ENCODE data around the gene KRTCAP3. TPM values are rescaled to one million over a fixed set of nuclear protein-coding genes. Genes with fewer than 3 reads are reported as not detected.

The KRTCAP3 gene
- total RNA-seq, 1 experiment from 2014 or later, result 71.8 TPM

DNA sequence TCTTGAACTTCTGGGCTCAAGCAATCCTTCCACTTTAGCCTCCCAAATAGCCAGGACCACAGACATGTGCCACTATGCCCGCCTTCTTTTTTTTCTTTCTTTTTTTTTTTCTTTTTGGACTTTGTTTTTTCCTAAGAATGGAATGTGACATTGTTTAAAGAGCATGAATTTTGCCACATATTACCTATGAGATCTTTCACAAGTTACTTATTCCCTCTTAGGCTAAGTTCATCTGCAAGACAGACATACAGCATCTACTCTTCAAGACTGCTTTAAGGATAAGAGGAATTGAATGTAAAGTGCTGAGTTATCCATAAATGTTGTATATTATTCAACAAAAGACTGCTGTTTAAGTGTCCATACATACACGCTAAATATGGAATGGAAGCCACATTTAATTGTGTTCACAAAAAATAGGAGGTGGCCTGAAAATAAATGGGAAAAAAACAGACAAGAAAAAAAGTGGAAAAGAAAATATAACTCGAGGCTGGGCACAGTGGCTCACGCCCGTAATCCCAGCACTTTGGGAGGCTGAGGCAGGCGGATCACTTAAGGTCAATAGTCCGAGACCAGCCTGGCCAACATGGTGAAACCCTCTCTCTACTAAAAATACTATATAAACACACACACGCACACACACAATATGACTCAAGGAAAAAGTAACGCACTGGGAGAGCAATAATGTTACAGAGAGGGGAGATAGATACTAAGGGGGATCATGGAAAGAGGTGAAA lies 29.6 kb upstream of the KRTCAP3 start:
- TF ChIP-seq, protein P1, sequence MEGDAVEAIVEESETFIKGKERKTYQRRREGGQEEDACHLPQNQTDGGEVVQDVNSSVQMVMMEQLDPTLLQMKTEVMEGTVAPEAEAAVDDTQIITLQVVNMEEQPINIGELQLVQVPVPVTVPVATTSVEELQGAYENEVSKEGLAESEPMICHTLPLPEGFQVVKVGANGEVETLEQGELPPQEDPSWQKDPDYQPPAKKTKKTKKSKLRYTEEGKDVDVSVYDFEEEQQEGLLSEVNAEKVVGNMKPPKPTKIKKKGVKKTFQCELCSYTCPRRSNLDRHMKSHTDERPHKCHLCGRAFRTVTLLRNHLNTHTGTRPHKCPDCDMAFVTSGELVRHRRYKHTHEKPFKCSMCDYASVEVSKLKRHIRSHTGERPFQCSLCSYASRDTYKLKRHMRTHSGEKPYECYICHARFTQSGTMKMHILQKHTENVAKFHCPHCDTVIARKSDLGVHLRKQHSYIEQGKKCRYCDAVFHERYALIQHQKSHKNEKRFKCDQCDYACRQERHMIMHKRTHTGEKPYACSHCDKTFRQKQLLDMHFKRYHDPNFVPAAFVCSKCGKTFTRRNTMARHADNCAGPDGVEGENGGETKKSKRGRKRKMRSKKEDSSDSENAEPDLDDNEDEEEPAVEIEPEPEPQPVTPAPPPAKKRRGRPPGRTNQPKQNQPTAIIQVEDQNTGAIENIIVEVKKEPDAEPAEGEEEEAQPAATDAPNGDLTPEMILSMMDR (IDR thresholded peaks at IDR 0.05; ENCODE audit: unreplicated experiment), result no peak
- no peak overlapping the region for H3K4me3 Mint-ChIP-seq (ENCODE audit: low read depth, unreplicated experiment)

DNA sequence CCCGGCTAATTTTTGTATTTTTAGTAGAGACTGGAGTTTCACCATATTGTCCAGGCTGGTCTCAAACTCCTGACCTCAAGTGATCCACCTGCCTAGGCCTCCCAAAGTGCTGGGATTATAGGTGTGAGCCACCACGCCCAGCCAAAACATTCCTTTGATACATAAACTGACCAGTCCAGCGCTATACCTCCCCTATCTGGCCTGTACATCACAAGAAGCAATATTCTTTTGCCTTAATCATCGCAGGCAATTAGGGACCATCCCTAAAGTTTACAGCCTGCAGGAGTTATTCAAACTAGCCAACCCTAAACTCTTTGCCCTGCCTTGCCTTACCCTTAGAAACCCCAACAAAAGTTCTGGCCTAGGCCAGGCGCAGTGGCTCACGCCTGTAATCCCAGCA lies 26.0 kb upstream of the KRTCAP3 start:
- no peak for DNase-seq
- Mint-ChIP-seq H3K27ac (ENCODE audit: unreplicated experiment) (no peak overlapping the region), H3K4me3 (ENCODE audit: low read depth, unreplicated experiment) (no peak overlapping the region), H3K9me3 (ENCODE audit: low read depth, unreplicated experiment) (peaks cover 3% of the 10 kb centered on the region), H3K36me3 (ENCODE audit: insufficient read depth, unreplicated experiment) (no peaks in the 10 kb centered on the region), H3K27me3 (ENCODE audit: unreplicated experiment) (no peaks in the 10 kb centered on the region), H3K4me1 (ENCODE audit: low read depth, unreplicated experiment) (peaks cover 6% of the 10 kb centered on the region)
- intact Hi-C loops (cut with micrococcal nuclease; ENCODE audit: unreplicated experiment), result no loop called here
- TF ChIP-seq, protein P1 (IDR thresholded peaks at IDR 0.05; ENCODE audit: unreplicated experiment), result no peak
- BruUV-seq (replicated peaks), result no TSS peak
- CTCF ChIA-PET, result interaction anchor here (0.7 kb wide), 1 partner anchor 74 kb away, joined by 3 read pairs; no protein-coding TSS in a partner anchor

More for the DNA sequence above, 29.6 kb upstream of the KRTCAP3 start:
- peaks cover 6% of the 10 kb centered on the region for H3K9me3 Mint-ChIP-seq (ENCODE audit: low read depth, unreplicated experiment)
- H3K27ac Mint-ChIP-seq (ENCODE audit: unreplicated experiment), result no peak overlapping the region
- CTCF ChIA-PET, result interaction anchor here (0.6 kb wide), 1 partner anchor 95 kb away, joined by 6 read pairs; no protein-coding TSS in a partner anchor
- no TSS peak for BruUV-seq (replicated peaks)
- H3K36me3 Mint-ChIP-seq (ENCODE audit: insufficient read depth, unreplicated experiment), result peaks cover 24% of the 10 kb centered on the region
- peaks cover 14% of the 10 kb centered on the region for H3K4me1 Mint-ChIP-seq (ENCODE audit: low read depth, unreplicated experiment)
- no peaks in the 10 kb centered on the region for H3K27me3 Mint-ChIP-seq (ENCODE audit: unreplicated experiment)
- no peak for DNase-seq
- intact Hi-C loops (cut with micrococcal nuclease; ENCODE audit: unreplicated experiment), result no loop called here

DNA sequence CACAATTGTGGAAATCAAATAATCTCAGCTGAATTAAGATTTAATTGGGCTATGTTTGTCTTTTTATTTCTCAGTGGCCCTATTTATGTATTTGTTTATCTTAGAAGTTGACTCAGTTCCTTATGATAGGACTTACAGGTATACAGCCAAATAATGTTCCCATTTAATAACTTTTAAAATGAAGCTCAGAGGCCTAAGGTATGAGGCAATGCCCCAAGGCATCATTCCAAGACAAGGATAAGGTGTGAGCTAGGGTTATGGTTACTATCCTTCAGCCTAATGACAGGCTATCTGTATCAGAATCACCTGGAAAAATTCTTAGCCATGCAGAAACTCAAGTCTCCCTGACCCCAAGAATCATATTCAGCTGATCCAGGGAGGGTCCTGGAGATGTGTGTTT lies 21.2 kb upstream of the KRTCAP3 start:
- Mint-ChIP-seq H3K9me3 (ENCODE audit: low read depth, unreplicated experiment) (no peaks in the 10 kb centered on the region), H3K4me1 (ENCODE audit: low read depth, unreplicated experiment) (no peaks in the 10 kb centered on the region), H3K36me3 (ENCODE audit: insufficient read depth, unreplicated experiment) (no peaks in the 10 kb centered on the region), H3K27ac (ENCODE audit: unreplicated experiment) (no peak overlapping the region), H3K27me3 (ENCODE audit: unreplicated experiment) (no peaks in the 10 kb centered on the region), H3K4me3 (ENCODE audit: low read depth, unreplicated experiment) (no peak overlapping the region)
- no TSS peak for BruUV-seq (replicated peaks)
- TF ChIP-seq, protein P1 (IDR thresholded peaks at IDR 0.05; ENCODE audit: unreplicated experiment), result no peak
- CTCF ChIA-PET, result no interaction called here
- no peak for DNase-seq
- intact Hi-C loops (cut with micrococcal nuclease; ENCODE audit: unreplicated experiment), result no loop called here

DNA sequence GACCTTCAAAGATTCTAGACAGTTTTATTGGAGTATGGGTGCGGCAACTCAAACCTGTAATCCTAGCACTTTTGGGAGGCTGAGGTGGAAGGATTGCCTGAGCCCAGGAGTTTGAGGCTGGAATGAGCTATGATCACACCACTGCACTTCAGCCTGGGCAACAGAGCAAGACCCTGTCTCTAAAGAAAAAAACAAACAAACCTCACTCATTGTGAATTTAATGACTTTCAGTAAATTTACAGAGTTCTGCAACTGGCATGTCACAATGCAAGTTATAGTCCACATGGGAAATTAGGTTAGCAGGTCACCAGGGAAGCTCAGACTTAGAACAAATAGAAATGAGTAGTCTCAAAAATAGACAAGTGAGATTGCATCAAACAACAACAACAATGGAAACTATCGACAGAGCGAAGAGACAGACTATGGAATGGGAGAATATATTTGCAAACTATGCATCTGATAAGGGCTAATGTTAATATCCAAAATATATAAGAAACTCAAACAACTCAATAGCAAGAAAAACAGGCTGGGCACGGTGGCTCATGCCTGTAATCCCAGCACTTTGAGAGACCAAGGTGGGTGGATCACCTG lies 20.4 kb upstream of the KRTCAP3 start:
- Mint-ChIP-seq H3K9me3 (ENCODE audit: low read depth, unreplicated experiment) (no peaks in the 10 kb centered on the region), H3K36me3 (ENCODE audit: insufficient read depth, unreplicated experiment) (no peaks in the 10 kb centered on the region), H3K4me1 (ENCODE audit: low read depth, unreplicated experiment) (no peaks in the 10 kb centered on the region), H3K27ac (ENCODE audit: unreplicated experiment) (no peak overlapping the region), H3K4me3 (ENCODE audit: low read depth, unreplicated experiment) (no peak overlapping the region), H3K27me3 (ENCODE audit: unreplicated experiment) (no peaks in the 10 kb centered on the region)
- CTCF ChIA-PET, result no interaction called here
- intact Hi-C loops (cut with micrococcal nuclease; ENCODE audit: unreplicated experiment), result no loop called here
- DNase-seq, result no peak
- TF ChIP-seq, protein P1 (IDR thresholded peaks at IDR 0.05; ENCODE audit: unreplicated experiment), result no peak
- BruUV-seq (replicated peaks), result no TSS peak

All from Calu3 (cell line).